GM19455 (cell line): ENCODE data around the gene LCE1E.

Experiments
- ATAC-seq: cut with Tn5 transposase; IDR thresholded peaks from one replicate; pipeline ENCODE4 v1.9.1; 2021; ENCODE audit not compliant: unreplicated experiment

The LCE1E gene, protein sequence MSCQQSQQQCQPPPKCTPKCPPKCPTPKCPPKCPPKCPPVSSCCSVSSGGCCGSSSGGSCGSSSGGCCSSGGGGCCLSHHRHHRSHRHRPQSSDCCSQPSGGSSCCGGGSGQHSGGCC

DNA sequence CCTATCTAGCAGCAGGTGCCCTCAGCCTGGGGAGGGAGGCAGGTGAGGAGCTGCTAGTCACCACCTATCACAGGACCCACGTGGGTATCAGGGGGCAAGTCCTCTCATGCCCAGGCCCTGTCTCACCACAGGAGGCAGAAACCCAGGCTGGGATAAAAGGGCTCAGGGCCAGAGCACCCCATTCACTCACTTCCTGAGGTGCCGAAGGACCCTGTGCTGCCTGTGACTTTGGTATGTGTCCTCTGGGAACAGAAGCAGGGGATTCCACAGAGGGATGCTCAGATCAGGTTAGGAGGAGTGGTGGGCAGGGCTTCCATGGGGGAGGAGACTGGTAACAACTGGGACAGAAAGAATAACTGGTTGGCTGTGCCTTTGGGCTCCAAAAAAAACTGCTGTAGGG is at the start of gene LCE1E:
Gene LCE1E (plus strand): TSS at position 181 of the 400 bp plus-strand sequence. CDS start 1,043 bp downstream, outside the sequence.
- no peak for ATAC-seq

DNA sequence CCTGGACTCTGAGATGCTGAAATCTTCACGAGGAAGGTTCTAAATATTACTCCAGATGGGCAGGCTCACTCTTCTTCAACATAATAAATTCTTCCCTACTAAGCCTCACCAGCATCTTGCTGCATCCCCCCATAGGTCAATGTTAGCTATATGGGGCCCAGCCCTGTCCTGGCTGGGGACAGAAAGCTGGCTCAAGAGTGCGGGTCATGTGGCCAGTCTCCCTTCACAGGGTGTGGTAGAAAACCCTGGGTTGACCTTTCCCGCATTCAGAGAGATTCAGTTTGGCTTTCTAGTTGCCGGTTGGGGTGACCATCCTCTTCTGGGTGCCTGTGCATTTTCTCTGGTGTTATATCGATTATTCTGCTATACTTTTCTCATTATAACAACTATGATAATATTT is 48.1 kb upstream of the LCE1E start:
- ATAC-seq: no peak

DNA sequence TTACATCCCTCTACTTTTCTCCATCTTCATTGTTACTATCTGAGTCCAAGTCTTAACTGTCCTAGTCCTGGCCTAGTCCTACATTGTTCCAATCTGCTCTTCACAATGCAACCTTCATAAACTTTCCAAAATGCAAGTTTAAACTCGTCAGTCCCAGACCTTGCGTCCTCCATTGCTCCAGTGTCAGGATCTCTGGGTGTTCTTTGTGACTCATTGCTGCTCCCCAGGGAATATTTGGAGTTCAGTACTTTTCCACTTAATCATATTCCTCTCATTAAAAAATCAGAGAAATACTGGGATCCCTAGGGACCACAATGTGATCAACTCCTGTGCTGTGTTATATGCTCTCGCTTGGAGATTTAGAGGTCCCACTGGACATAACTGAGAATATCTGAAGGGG is 46.2 kb upstream of the LCE1E start:
- no peak for ATAC-seq

DNA sequence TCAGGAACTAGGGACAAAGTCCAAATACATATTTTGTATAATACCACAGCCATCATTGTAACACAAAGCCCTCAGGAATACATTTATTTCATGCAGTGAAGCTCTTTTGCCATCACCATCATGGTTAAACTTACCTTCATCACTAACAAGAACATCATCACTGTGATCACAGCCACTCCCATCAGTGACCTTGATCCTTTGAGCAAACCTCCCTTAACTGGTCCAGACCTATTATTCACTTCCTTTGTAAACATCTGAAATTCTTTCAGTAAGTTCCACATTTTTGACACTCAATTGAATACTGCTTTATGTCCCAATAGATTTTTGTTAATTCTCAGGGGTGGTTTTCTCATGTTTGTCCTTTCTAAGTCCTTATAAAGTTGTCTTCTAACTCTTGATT is 44.4 kb upstream of the LCE1E start:
- no peak for ATAC-seq

DNA sequence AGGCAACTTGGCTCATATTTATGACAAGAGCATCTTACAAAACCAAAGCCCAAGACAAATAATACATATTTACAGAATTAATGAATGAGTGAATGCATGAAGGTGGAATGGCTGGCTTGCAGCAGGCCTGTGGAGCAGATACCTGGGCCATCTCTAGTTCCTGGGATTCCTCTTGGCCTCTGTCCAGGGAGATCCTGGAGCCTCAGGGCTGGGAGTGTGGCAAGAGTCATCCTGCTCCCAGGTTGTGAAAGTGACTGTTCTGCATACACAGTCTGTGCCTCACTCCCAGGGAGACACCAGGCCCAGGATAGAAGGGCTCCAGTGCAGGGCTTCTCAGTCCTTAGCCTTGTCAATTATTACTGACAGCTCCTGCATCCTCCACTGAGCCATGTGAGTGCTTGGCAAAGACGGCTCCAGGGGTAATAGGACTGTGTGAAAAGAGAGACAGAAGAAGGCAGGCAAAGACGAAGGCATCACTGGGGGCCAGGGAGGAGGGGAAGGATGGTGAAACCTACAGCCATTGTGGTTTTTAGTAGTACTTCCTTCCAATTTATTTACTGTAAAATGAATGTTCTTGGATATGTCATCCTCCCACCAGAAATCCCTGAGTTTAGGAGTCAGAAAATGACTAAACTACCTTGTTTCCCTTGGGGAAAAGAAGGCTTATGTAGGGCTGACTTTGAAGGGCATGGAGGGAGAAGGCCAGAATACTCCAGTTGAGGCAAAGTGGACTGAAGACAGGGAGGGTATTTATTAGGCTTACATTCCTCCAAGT is 42.5 kb upstream of the LCE1E start:
- no peak for ATAC-seq

DNA sequence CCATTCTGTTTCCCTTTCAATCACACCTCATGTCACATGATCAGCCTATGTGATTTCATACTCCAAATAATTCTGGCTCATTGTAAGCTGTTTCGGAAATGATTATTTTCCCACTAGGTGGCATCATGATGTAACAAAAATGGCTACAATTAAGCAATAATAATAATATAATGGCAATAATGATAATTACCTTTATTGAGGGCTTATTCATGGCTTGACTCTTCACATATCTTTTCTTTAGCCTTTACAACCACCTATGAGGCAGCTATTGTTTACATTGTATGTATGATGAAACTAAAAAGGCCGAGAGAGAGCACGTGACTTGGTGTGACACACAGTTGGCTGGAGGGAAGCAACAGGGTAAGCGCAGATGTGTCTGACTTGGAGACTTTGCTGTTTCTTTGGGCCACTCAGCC is 40.8 kb upstream of the LCE1E start:
- ATAC-seq: no peak

DNA sequence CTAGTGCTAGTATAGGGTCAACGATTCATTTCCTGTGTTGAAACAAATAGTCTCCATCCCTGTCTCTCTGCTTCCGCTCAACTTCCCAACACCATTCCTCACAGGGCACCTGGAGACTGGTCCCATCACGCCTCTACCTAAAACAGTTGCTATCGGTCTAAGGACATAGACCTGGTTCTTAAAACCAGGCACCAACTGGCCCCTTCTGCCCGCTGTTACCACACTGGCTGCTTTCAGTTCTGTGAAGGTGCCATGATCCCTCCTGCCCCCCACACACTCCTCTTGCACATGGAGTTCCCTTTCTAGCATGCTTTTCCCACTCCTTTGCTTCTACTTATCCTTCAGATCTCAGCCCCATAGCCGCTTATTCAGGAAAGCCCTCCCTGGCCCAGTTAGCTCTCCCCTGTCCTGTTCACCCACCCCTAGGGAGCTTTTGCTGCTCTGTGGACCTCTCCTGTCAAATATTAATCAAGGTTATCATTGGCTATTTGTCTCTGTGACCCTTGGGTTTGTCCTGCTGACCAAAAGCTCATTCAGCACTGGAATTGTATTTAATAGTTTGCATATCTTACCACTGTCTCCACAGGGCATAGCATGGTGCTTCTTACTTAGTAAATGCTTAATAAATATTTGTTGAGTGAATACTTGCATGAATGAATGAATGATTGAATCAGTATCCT is 40.2 kb upstream of the LCE1E start:
- ATAC-seq: no peak

DNA sequence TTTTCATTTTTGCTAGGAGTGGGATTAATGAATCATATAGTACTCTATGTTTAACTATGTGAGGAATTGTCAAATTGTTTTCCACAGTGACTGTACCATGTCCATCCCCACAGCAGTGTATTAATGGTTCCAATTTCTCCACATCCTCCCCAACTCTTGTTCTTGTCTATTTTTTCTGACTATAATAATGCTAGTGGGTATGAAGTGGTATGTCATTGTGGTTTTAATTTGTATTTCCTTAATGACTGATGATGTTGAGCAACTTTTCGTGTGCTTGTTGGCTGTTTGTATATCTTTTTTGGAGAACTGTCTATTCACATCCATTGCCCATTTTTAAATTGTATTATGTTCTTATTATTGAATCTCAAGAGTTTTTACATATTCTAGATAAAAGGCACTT is 38.2 kb upstream of the LCE1E start:
- no peak for ATAC-seq

DNA sequence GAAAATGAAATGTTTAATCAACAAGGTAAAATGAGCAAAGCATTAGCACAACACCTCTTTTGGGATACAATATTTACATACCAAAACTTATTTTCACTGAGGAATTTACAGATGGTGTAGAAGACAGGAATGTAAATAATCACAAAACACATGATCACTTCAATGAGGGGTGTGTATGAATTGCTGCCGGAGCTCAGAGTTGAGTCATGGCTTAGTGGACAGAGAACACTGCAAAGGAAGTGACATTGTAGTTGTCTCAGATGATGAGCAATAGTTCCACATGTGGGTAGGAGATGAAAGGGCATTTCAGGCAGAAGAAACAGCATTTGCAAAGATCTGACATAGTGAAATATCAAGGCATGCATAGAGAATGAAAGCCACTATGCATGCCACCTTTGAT is 33.8 kb upstream of the LCE1E start:
- no peak for ATAC-seq

DNA sequence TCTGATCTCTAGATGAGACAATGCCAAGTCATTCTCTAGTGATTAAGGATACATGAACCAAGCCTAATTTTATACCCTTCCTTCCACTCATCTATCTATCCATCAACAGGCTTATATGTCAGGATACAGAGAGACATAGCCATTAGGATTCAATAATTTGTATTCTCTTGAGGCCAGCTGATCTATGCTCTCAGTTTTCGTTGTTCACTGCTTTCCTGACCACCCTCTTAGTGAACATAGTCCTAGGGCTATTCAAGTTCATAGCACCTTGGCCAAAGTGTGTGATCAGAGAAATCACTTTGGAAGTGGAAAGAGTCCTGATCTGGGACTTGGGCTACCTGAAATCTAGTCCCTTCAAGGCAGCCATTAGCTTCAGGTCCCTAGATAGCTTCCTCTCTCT is 32.5 kb upstream of the LCE1E start:
- ATAC-seq: no peak

DNA sequence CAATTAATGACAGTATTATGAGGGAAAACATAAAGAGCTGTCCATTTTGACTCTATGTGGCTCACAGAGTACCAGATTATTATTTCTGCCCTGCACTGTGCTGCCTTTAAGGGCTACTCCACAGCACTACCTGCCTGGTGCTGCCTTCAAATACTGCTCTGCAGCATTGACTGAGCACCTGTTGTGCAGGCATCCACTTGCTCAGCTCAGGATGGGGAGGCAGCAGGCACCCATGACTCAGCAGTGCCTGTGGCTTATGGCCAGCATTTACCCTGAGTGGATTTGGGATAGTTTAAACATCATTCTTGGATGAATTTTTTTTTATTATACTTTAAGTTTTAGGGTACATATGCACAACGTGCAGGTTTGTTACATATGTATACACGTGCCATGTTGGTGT is 29.2 kb upstream of the LCE1E start:
- ATAC-seq: no peak

DNA sequence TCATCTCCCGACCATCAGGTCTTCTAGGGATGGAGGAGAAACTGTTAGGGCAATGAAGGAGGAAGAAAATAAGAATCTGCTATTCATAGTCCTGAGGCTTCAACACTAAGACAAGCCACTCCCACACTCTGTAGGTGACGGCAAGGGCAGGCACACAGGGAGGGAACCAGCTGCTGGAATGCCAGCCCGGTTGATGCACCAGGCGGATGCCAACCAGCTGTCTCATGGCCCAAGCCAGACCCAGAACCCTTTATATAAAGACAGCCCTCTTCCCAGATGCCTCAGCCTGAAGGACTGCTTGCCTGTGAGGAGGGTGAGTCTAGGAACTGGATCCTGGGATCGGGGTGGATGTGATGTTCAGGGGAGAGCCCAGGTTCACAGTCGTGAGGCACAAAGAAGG is 28.3 kb upstream of the LCE1E start, which contains the start of gene KPRP:
Gene KPRP (plus strand): TSS at position 279 of the 400 bp plus-strand sequence. CDS start 1,564 bp downstream, outside the sequence.
- ATAC-seq: no peak

DNA sequence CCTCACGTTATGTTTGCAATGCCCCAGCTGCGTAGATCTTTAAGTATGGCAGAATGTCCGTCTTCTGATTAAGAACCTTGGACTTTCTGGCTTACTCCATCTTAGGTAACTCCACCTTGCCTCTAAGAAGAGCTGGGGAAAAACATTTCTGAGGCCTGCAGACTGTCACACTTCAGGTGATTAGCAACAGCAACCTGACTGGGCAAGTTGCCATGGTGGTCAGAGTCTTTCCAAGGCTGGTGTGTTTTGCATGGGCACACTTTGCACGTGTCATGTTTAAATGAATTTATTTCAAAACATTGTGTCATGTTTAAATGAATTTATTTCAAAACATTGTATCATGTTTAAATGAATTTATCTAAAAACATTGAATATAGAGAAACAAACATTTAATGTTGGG is 27.4 kb upstream of the LCE1E start:
- no peak for ATAC-seq

DNA sequence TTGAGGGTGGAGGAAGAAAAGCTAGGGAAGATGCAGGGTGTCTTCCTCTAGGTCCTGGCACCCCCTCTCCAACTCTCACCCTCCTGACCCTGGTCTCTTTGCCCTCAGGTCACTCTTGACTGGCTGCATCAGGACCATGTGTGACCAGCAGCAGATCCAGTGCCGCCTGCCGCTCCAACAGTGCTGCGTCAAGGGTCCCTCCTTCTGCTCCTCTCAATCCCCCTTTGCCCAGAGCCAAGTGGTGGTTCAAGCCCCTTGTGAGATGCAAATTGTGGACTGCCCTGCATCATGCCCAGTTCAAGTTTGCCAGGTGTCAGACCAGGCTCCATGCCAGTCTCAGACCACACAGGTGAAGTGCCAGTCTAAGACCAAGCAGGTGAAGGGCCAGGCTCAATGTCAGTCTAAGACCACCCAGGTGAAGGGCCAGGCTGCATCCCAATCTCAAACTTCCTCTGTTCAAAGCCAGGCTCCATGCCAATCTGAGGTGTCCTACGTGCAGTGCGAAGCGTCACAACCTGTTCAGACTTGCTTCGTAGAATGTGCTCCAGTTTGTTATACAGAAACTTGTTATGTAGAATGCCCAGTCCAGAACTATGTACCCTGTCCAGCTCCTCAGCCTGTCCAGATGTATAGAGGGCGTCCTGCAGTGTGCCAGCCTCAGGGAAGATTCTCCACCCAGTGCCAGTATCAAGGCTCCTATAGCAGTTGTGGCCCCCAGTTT is 26.4 kb upstream of the LCE1E start:
- ATAC-seq: no peak

DNA sequence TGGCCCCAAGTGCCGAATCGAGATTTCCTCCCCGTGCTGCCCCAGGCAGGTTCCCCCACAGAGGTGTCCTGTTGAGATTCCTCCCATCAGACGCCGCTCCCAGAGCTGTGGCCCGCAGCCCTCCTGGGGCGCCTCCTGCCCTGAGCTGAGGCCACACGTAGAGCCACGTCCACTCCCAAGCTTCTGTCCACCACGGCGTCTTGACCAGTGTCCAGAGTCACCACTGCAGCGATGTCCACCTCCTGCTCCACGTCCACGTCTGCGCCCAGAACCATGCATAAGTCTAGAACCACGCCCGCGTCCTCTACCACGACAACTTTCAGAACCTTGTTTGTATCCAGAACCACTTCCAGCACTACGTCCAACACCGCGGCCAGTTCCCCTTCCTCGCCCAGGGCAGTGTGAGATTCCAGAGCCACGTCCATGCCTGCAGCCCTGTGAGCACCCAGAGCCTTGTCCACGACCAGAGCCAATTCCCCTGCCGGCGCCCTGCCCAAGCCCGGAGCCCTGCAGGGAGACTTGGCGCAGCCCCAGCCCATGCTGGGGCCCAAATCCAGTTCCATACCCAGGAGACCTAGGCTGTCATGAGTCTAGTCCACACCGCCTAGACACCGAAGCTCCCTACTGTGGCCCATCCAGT is 25.4 kb upstream of the LCE1E start:
- ATAC-seq: no peak

DNA sequence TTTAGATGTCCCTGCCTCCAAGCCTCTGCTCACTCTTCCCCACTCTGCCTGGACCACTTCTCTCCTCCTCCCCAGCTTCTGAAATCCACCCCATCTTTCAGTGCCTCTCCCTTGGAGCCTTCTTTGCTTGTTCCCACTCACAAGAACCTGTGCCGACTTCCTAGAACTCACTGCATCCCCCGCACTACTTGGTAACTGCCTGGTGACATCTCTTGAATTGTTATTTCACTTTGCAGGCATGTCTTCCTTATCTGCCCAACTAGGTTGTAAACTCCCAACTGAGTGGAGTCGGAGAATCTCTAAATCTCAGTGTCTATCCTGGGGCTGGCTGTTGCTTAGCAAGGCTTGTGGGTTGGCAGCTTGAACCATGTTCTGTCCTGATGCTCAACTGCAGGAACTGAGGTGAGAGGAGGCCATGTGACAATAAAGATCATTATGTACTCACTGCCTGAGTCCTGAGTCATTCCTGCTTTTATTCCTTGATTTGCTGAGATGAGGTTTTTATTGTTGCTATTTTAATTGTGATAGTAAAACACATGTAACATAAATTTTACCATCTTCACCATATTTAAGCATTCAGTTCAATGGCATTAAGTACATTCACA is 24.3 kb upstream of the LCE1E start:
- ATAC-seq: no peak

DNA sequence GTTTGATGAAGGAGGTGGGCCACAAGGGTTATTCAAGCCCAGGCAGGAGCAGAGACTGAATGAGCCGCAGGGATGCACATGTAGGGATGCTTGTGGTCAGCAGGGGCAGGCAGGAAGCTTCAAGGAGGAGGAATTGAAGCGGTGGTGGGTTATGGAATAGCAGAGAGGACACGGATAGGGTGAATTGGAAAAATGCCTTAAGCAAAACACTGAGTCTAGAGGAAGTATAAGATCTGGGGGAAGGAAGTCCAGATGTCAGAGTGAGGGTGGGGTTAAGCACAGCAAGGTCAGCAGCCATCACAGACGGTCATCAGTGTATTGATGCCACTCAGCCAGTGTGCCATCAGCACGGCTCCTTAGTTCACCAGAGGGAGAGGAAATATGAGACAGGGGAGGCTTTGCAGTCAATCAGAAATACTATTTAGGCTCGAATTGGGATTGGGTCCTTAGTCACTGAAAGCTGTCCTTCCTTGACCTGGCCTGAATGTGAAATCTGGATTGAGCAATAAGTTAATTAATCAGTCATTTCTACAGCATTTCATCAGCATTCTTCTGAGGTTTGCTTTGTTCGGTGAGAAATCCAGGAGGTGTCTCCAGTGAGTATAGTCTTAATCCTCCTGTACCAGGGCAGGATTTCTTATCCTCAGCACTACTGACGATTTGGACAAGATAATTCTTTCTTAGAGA is 17.1 kb upstream of the LCE1E start:
- no peak for ATAC-seq

DNA sequence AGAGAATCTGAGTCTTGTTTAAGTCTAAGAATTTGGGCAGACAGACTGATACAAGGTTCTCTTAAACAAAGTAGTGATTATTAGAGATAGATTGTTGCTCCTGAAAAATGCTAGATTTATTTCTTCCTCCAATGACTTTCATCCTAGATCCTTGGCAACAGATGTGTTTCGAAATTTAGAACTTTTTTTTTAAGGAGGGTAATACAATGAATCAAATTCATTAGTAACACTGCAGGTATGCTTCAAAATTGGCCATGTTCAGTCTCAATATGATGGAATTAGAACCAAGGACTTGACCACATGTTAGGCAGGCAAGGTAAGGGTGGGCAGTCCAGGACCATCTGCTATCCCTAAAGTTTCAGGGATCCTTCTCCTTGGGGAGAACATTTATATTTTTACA is 15.6 kb upstream of the LCE1E start:
- no peak for ATAC-seq

DNA sequence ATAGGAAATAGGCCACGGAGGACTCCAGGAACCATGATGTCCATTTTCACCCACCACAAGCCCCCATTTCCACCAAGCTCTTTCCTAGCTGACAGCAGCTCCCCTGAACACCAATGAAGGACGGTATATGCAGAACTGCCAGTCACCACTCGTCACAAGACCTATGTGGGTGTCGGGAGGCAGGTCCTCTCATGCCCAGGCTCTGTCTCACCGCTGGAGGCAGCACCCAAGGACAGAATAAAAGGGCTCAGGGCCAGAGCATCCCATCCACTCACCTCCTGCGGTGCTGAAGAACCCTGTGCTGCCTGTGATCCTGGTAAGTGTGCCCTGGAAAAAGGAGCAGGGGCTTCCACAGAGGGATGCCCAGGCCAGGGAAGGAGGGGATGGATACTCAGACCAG is 11.2 kb upstream of the LCE1E start, which contains the start of gene LCE1F:
Gene LCE1F (plus strand): TSS at position 266 of the 400 bp plus-strand sequence. CDS start 1,232 bp downstream, outside the sequence.
- no peak for ATAC-seq

DNA sequence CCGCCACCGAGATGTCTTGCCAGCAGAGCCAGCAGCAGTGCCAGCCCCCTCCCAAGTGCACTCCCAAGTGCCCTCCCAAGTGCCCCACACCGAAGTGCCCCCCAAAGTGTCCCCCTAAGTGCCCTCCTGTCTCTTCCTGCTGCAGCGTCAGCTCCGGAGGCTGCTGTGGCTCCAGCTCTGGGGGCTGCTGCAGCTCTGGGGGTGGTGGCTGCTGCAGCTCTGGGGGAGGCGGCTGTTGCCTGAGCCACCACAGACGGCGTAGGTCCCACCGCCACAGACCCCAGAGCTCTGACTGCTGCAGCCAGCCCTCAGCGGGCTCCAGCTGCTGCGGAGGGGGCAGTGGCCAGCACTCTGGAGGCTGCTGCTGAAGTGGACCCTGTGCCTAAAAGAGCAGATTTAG is 9.7 kb upstream of the LCE1E start:
- no peak for ATAC-seq
